ENCODE results near the gene GPR35. TPM values are rescaled to one million over a fixed set of nuclear protein-coding genes. Genes with fewer than 3 reads are reported as not detected.

The GPR35 gene
- polyA plus RNA-seq, 2 donors, result 2.1 to 3.1 TPM

GRCh38 chr2:240595381-240596079 lies 29.8 kb upstream of the GPR35 start:
- no peak overlapping the region for H3K27ac ChIP-seq (ENCODE audit: low read depth in 2 of 2, low read length in 1 of 2)

GRCh38 chr2:240596080-240596460 lies 29.2 kb upstream of the GPR35 start:
- WGBS, 2 donors, result 78 to 83% methylated on average over 17 of the region's 17 CpGs
- H3K9me3 ChIP-seq (ENCODE audit: control insufficient read depth in 2 of 2, insufficient read depth in 1 of 2, low read depth in 1 of 2, low read length in 1 of 2), result no peaks in the 10 kb centered on the region
- H3K4me3 ChIP-seq (ENCODE audit: low read depth in 1 of 2, low read length in 2 of 2), result no peak overlapping the region
- H3K27ac ChIP-seq (ENCODE audit: low read depth in 2 of 2, low read length in 1 of 2), result no peak overlapping the region
- H3K4me1 ChIP-seq (ENCODE audit: control insufficient read depth in 2 of 2, insufficient read depth in 2 of 2, low read length in 1 of 2), result peaks cover 0 to 9% of the 10 kb centered on the region in 2 donors
- no peaks in the 10 kb centered on the region for H3K27me3 ChIP-seq (ENCODE audit: control insufficient read depth in 1 of 2, insufficient read depth in 2 of 2, low read length in 2 of 2)
- peaks cover 4 to 45% of the 10 kb centered on the region in 2 donors for H3K36me3 ChIP-seq (ENCODE audit: control insufficient read depth in 2 of 2, insufficient read depth in 2 of 2, low read length in 1 of 2)

More at GRCh38 chr2:240595381-240596079, 29.8 kb upstream of the GPR35 start:
- no peaks in the 10 kb centered on the region for H3K27me3 ChIP-seq (ENCODE audit: control insufficient read depth in 1 of 2, insufficient read depth in 2 of 2, low read length in 2 of 2)
- H3K4me3 ChIP-seq (ENCODE audit: low read depth in 1 of 2, low read length in 2 of 2), result no peak overlapping the region
- peaks cover 0 to 9% of the 10 kb centered on the region in 2 donors for H3K4me1 ChIP-seq (ENCODE audit: control insufficient read depth in 2 of 2, insufficient read depth in 2 of 2, low read length in 1 of 2)
- peaks cover 4 to 50% of the 10 kb centered on the region in 2 donors for H3K36me3 ChIP-seq (ENCODE audit: control insufficient read depth in 2 of 2, insufficient read depth in 2 of 2, low read length in 1 of 2)
- no peaks in the 10 kb centered on the region for H3K9me3 ChIP-seq (ENCODE audit: control insufficient read depth in 2 of 2, insufficient read depth in 1 of 2, low read depth in 1 of 2, low read length in 1 of 2)
- WGBS, 2 donors, result 55 to 66% methylated on average over 18 of the region's 18 CpGs

DNA sequence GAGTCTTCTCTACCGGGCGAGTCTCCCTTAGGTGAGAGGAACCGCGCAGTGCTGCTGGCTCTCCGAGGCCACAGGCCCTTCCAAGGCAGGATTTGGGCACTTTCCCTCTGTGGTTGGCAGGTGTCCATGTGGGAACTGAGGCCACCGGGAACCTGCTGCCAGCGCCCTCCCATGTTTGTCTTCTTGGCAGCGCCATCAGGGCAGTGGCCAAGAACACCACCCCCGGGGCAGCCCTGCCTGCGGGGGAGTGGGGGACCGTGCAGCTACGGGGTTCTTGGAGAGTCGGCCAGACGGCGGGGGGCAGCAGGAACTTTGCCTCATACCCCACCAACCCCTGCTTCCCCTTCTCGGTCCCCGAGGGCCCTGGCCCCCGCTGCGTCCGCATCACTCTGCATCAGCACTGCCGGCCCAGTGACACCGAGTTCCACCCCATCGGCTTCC lies 28.8 kb upstream of the GPR35 start:
- H3K4me1 ChIP-seq (ENCODE audit: control insufficient read depth in 2 of 2, insufficient read depth in 2 of 2, low read length in 1 of 2), result peaks cover 0 to 12% of the 10 kb centered on the region in 2 donors
- H3K9me3 ChIP-seq (ENCODE audit: control insufficient read depth in 2 of 2, insufficient read depth in 1 of 2, low read depth in 1 of 2, low read length in 1 of 2), result no peaks in the 10 kb centered on the region
- H3K27me3 ChIP-seq (ENCODE audit: control insufficient read depth in 1 of 2, insufficient read depth in 2 of 2, low read length in 2 of 2), result no peaks in the 10 kb centered on the region
- H3K27ac ChIP-seq (ENCODE audit: low read depth in 2 of 2, low read length in 1 of 2), result no peak overlapping the region
- WGBS, 2 donors, result 60 to 71% methylated on average over 22 to 23 of the region's 23 CpGs
- H3K4me3 ChIP-seq (ENCODE audit: low read depth in 1 of 2, low read length in 2 of 2), result no peak overlapping the region
- H3K36me3 ChIP-seq (ENCODE audit: control insufficient read depth in 2 of 2, insufficient read depth in 2 of 2, low read length in 1 of 2), result peaks cover 4 to 44% of the 10 kb centered on the region in 2 donors

- H3K4me1 ChIP-seq (ENCODE audit: control insufficient read depth in 2 of 2, insufficient read depth in 2 of 2, low read length in 1 of 2), result peaks cover 0 to 10% of the 10 kb centered on the region in 2 donors
- H3K27ac ChIP-seq (ENCODE audit: low read depth in 2 of 2, low read length in 1 of 2), result no peak overlapping the region
- WGBS, 2 donors, result 90 to 93% methylated on average over 10 of the region's 10 CpGs
- no peaks in the 10 kb centered on the region for H3K9me3 ChIP-seq (ENCODE audit: control insufficient read depth in 2 of 2, insufficient read depth in 1 of 2, low read depth in 1 of 2, low read length in 1 of 2)
- peaks cover 3 to 38% of the 10 kb centered on the region in 2 donors for H3K36me3 ChIP-seq (ENCODE audit: control insufficient read depth in 2 of 2, insufficient read depth in 2 of 2, low read length in 1 of 2)
- no peak overlapping the region for H3K4me3 ChIP-seq (ENCODE audit: low read depth in 1 of 2, low read length in 2 of 2)
- H3K27me3 ChIP-seq (ENCODE audit: control insufficient read depth in 1 of 2, insufficient read depth in 2 of 2, low read length in 2 of 2), result no peaks in the 10 kb centered on the region
These were observed 28.2 kb upstream of the GPR35 start for GRCh38 chr2:240597054-240597418.

- H3K9me3 ChIP-seq (ENCODE audit: control insufficient read depth in 2 of 2, insufficient read depth in 1 of 2, low read depth in 1 of 2, low read length in 1 of 2), result no peaks in the 10 kb centered on the region
- peaks cover 0 to 40% of the 10 kb centered on the region in 2 donors for H3K36me3 ChIP-seq (ENCODE audit: control insufficient read depth in 2 of 2, insufficient read depth in 2 of 2, low read length in 1 of 2)
- H3K4me1 ChIP-seq (ENCODE audit: control insufficient read depth in 2 of 2, insufficient read depth in 2 of 2, low read length in 1 of 2), result peaks cover 0 to 10% of the 10 kb centered on the region in 2 donors
- no peaks in the 10 kb centered on the region for H3K27me3 ChIP-seq (ENCODE audit: control insufficient read depth in 1 of 2, insufficient read depth in 2 of 2, low read length in 2 of 2)
- 90 to 91% methylated on average over 21 to 22 of the region's 22 CpGs for WGBS, 2 donors
- no peak overlapping the region for H3K4me3 ChIP-seq (ENCODE audit: low read depth in 1 of 2, low read length in 2 of 2)
- H3K27ac ChIP-seq (ENCODE audit: low read depth in 2 of 2, low read length in 1 of 2), result no peak overlapping the region
These were observed 27.7 kb upstream of the GPR35 start for GRCh38 chr2:240597419-240598181.

DNA sequence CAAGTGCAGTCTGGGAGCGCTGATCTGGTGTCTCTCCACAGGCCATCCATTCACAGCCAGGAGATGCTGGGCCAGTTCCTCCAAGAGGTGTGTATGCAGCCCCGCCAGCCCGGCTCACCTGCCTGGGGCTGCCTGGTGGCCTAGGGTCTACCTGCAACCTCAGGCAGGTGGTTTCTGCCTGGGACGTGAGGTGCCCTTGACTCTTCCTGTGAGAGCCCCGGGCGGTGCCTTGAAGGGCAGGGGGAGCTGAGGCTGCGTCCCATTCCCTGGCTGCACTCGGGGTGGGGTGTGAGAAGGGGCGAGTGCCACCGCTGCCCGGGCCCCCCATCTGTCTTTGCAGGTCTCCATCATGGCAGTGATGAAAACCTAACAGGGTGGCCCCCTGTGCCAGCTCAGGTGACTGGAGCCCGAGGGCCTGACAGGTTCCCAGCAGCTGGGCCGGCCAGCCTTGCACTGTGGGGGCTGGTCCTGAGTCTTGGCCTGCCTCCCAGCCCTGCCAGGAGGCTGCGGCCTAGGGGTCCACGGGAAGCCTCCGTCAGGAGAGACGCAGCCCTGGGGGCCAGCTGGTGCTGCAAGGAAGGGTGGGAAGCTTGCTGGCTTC lies 26.9 kb upstream of the GPR35 start:
- Histone ChIP-seq H3K4me3 (ENCODE audit: low read depth in 1 of 2, low read length in 2 of 2) (no peak overlapping the region), H3K27me3 (ENCODE audit: control insufficient read depth in 1 of 2, insufficient read depth in 2 of 2, low read length in 2 of 2) (no peaks in the 10 kb centered on the region), H3K9me3 (ENCODE audit: control insufficient read depth in 2 of 2, insufficient read depth in 1 of 2, low read depth in 1 of 2, low read length in 1 of 2) (no peaks in the 10 kb centered on the region), H3K4me1 (ENCODE audit: control insufficient read depth in 2 of 2, insufficient read depth in 2 of 2, low read length in 1 of 2) (peaks cover 0 to 10% of the 10 kb centered on the region in 2 donors), H3K27ac (ENCODE audit: low read depth in 2 of 2, low read length in 1 of 2) (no peak overlapping the region), H3K36me3 (ENCODE audit: control insufficient read depth in 2 of 2, insufficient read depth in 2 of 2, low read length in 1 of 2) (peaks cover 0 to 43% of the 10 kb centered on the region in 2 donors)
- 91 to 93% methylated on average over 17 of the region's 17 CpGs for WGBS, 2 donors

- no peaks in the 10 kb centered on the region for H3K9me3 ChIP-seq (ENCODE audit: control insufficient read depth in 2 of 2, insufficient read depth in 1 of 2, low read depth in 1 of 2, low read length in 1 of 2)
- H3K27me3 ChIP-seq (ENCODE audit: control insufficient read depth in 1 of 2, insufficient read depth in 2 of 2, low read length in 2 of 2), result no peaks in the 10 kb centered on the region
- peaks cover 0 to 43% of the 10 kb centered on the region in 2 donors for H3K36me3 ChIP-seq (ENCODE audit: control insufficient read depth in 2 of 2, insufficient read depth in 2 of 2, low read length in 1 of 2)
- WGBS, 2 donors, result 89 to 95% methylated on average over 11 of the region's 11 CpGs
- no peak overlapping the region for H3K4me3 ChIP-seq (ENCODE audit: low read depth in 1 of 2, low read length in 2 of 2)
- H3K27ac ChIP-seq (ENCODE audit: low read depth in 2 of 2, low read length in 1 of 2), result no peak overlapping the region
- H3K4me1 ChIP-seq (ENCODE audit: control insufficient read depth in 2 of 2, insufficient read depth in 2 of 2, low read length in 1 of 2), result peaks cover 0 to 10% of the 10 kb centered on the region in 2 donors
These were observed 26.1 kb upstream of the GPR35 start for GRCh38 chr2:240599141-240599583.

DNA sequence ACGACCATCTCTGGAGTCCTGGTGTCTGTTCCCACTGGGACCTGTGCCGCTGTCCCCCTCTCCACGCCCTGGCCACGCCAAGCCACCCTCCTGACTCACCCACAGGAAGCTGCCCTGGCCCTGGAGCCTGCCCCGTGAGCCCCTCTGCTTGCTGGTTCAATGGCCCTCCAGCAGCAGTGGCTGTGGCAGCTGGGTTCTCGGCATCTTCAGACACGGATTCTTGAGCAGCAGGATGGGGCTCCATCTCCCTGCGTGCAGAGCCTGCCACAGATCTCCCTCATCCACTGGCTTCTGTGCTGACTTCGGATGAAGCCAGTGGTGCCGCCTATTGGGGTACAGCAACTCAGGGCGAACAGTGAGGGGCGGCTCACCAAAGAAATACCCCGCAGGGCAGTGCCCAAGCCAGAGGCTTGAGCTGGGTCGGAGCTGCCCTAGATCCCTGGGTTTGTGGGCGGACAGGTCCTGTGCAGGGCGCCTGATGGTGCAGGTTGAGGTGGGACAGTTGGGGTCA lies 24.8 kb upstream of the GPR35 start:
- Histone ChIP-seq H3K4me3 (ENCODE audit: low read depth in 1 of 2, low read length in 2 of 2) (no peak overlapping the region), H3K27me3 (ENCODE audit: control insufficient read depth in 1 of 2, insufficient read depth in 2 of 2, low read length in 2 of 2) (no peaks in the 10 kb centered on the region), H3K36me3 (ENCODE audit: control insufficient read depth in 2 of 2, insufficient read depth in 2 of 2, low read length in 1 of 2) (peaks cover 0 to 36% of the 10 kb centered on the region in 2 donors), H3K9me3 (ENCODE audit: control insufficient read depth in 2 of 2, insufficient read depth in 1 of 2, low read depth in 1 of 2, low read length in 1 of 2) (no peaks in the 10 kb centered on the region), H3K4me1 (ENCODE audit: control insufficient read depth in 2 of 2, insufficient read depth in 2 of 2, low read length in 1 of 2) (peaks cover 1 to 12% of the 10 kb centered on the region in 2 donors), H3K27ac (ENCODE audit: low read depth in 2 of 2, low read length in 1 of 2) (no peak overlapping the region)
- WGBS, 2 donors, result 91 to 93% methylated on average over 16 of the region's 16 CpGs

DNA sequence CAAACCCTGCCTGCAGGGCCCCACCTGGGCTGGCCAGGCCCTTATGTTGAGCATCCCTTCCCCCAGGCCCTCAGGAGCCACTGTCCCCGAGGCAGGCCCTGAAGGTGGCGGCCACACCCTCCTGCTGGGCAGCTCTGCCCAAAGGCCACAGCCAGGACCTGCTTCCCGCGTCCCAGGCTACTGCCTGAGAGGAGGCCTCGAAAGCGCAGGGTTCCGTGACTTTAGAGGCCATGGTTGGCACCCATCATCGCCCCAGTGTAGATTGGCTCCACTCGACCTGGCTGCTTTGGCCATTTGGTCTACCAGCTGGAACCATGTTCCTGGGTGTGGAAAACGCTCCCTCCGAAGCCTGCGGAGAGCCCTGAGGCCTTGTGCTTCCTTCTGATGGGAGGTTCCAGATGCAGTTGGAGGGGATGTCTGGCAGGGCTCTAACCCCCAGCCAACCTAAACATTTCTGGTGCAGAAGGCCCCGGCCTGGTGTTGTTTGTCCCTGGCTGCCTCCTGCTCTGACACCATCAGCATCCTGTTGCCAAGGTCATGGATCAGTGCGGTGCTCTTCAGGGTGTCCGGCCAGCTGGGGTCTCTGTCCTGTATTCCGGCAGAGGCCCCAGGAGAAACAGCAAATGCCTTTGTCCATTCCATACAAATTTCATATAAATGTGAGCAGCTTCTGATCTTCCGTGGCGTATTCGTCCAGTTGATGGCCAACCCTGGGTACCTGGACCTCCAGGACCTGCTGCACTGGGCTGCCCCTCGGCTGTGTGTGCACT lies 24.0 kb upstream of the GPR35 start:
- no peaks in the 10 kb centered on the region for H3K9me3 ChIP-seq (ENCODE audit: control insufficient read depth in 2 of 2, insufficient read depth in 1 of 2, low read depth in 1 of 2, low read length in 1 of 2)
- WGBS, 2 donors, result 80 to 86% methylated on average over 20 of the region's 20 CpGs
- H3K27me3 ChIP-seq (ENCODE audit: control insufficient read depth in 1 of 2, insufficient read depth in 2 of 2, low read length in 2 of 2), result no peaks in the 10 kb centered on the region
- peaks cover 0 to 33% of the 10 kb centered on the region in 2 donors for H3K36me3 ChIP-seq (ENCODE audit: control insufficient read depth in 2 of 2, insufficient read depth in 2 of 2, low read length in 1 of 2)
- H3K4me1 ChIP-seq (ENCODE audit: control insufficient read depth in 2 of 2, insufficient read depth in 2 of 2, low read length in 1 of 2), result peaks cover 2 to 9% of the 10 kb centered on the region in 2 donors
- H3K27ac ChIP-seq (ENCODE audit: low read depth in 2 of 2, low read length in 1 of 2), result no peak overlapping the region
- H3K4me3 ChIP-seq (ENCODE audit: low read depth in 1 of 2, low read length in 2 of 2), result no peak overlapping the region

Measured in esophagus (tissue), 2 donors.